Temporal lobe (tissue), 1 donor: ENCODE data around the gene OR12D2. TPM values are rescaled to one million over a fixed set of nuclear protein-coding genes. Genes with fewer than 3 reads are reported as not detected.

Source experiments
- total RNA-seq: library from RNA; depleted of rRNA; stranded (reverse); fragments of >200 nt; gene quantifications from one replicate; pipeline ENCODE4 v1.2.3, GENCODE V29; 2014

OR12D2 gene
- total RNA-seq, 1 donor from 2014 or later = not detected

Other genes with a start within 250 kb of the OR12D2 start
- gene OR2J2, start 224.7 kb upstream of the OR12D2 start, total RNA-seq = not detected
- gene OR14J1, start 93.9 kb upstream of the OR12D2 start, total RNA-seq = not detected
- gene OR5V1, start 26.8 kb upstream of the OR12D2 start, total RNA-seq = not detected
- gene OR12D3, start 20.3 kb upstream of the OR12D2 start, total RNA-seq = not detected
- not detected for gene OR12D1, start 19.3 kb downstream of the OR12D2 start, total RNA-seq
- not detected for gene OR10C1, start 43.7 kb downstream of the OR12D2 start, total RNA-seq
- not detected for gene OR11A1, start 61.4 kb downstream of the OR12D2 start, total RNA-seq
- not detected for gene OR2H1, start 61.5 kb downstream of the OR12D2 start, total RNA-seq
- gene MAS1L, start 92.3 kb downstream of the OR12D2 start, total RNA-seq = not detected
- gene UBD, start 164.1 kb downstream of the OR12D2 start, total RNA-seq = 0.25 TPM
- not detected for gene OR2H2, start 189.5 kb downstream of the OR12D2 start, total RNA-seq
- gene GABBR1, start 237.6 kb downstream of the OR12D2 start, total RNA-seq = 99.3 TPM